Measurements from ENCODE around the gene GRB10.

GRB10 gene

GRCh38 chr7:50793120-50793946 lies 10.6 kb upstream of the GRB10 start:
- peak; percentile 50 for TF ChIP-seq POLR2A (IDR thresholded peaks at IDR 0.05; ENCODE audit: low read depth, low read length)
- DNase-seq (ENCODE audit: insufficient read length, low spot score) (peak; percentile 96), FAIRE-seq (no peak)

GRCh38 chr7:50792342-50793119 lies 9.8 kb upstream of the GRB10 start:
- no peak for TF ChIP-seq POLR2A (IDR thresholded peaks at IDR 0.05; ENCODE audit: low read depth, low read length)
- FAIRE-seq, result no peak
- peak; percentile 80 for DNase-seq (ENCODE audit: insufficient read length, low spot score)

- DNase-seq (ENCODE audit: insufficient read length, low spot score), result peak; percentile 55
- TF ChIP-seq POLR2A (IDR thresholded peaks at IDR 0.05; ENCODE audit: low read depth, low read length), result no peak
- FAIRE-seq, result no peak
These were observed 9.2 kb upstream of the GRB10 start for GRCh38 chr7:50791938-50792341.

GRCh38 chr7:50791363-50791937 lies 8.8 kb upstream of the GRB10 start:
- no peak for DNase-seq (ENCODE audit: insufficient read length, low spot score)
- no peak for FAIRE-seq

DNA sequence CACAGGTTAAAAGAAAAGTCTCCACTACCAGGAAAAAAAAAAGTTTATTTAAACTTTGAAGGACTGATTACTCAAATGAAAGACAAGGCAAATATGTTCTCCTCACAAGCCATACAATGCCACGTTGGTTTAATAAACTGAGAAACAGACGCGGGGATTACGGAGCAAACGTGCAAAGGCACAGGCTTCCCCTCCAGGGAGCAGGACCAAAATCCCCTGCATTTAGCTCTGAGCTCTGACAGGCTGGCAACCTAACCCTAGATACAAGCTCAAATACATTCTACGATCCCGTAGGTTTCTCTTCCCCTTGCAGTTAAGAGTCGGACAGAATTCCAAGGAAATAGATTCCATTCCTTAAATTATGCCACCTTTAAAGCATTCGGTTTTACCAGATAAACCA lies 7.7 kb upstream of the GRB10 start:
- no peak for DNase-seq (ENCODE audit: insufficient read length, low spot score)
- FAIRE-seq, result no peak
- no peak for TF ChIP-seq POLR2A (IDR thresholded peaks at IDR 0.05; ENCODE audit: low read depth, low read length)

More at GRCh38 chr7:50791363-50791937, 8.8 kb upstream of the GRB10 start:
- no peak for TF ChIP-seq POLR2A (IDR thresholded peaks at IDR 0.05; ENCODE audit: low read depth, low read length)

- no peak for TF ChIP-seq POLR2A (IDR thresholded peaks at IDR 0.05; ENCODE audit: low read depth, low read length)
- no peak for FAIRE-seq
These were observed 5.7 kb upstream of the GRB10 start for GRCh38 chr7:50788382-50788781.

DNA sequence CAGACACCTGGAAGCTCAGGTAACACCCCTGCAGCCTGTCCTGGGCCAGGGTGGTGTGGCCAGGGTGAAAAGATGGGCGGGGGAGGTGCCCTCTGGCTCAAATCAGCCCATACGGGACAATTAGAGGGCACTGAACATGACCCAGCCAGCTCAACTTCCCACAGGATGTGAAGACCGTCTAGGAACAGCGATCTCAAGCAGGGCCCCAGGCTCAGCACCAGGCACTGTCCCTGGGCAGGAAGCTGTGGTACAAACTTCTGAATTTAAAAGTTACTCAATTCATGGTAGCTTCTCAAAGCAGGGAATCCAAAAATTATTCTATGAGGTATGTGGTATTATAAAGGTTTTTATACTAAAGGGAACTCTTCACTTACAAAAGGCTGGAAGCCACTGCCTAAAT lies 5.1 kb upstream of the GRB10 start:
- DNase-seq (ENCODE audit: insufficient read length, low spot score), result no peak
- TF ChIP-seq POLR2A (IDR thresholded peaks at IDR 0.05; ENCODE audit: low read depth, low read length), result no peak
- FAIRE-seq, result no peak

More at GRCh38 chr7:50788382-50788781, 5.7 kb upstream of the GRB10 start:
- no peak for DNase-seq (ENCODE audit: insufficient read length, low spot score)

GRCh38 chr7:50785346-50785745 lies 2.6 kb upstream of the GRB10 start:
- FAIRE-seq (no peak), DNase-seq (ENCODE audit: insufficient read length, low spot score) (no peak)
- no peak for TF ChIP-seq POLR2A (IDR thresholded peaks at IDR 0.05; ENCODE audit: low read depth, low read length)

GRCh38 chr7:50783801-50784507 lies 1.3 kb upstream of the GRB10 start:
- DNase-seq (ENCODE audit: insufficient read length, low spot score) (no peak), FAIRE-seq (no peak)
- TF ChIP-seq POLR2A (IDR thresholded peaks at IDR 0.05; ENCODE audit: low read depth, low read length), result no peak

- TF ChIP-seq POLR2A (IDR thresholded peaks at IDR 0.05; ENCODE audit: low read depth, low read length), result no peak
- DNase-seq (ENCODE audit: insufficient read length, low spot score), result no peak
- no peak for FAIRE-seq
These were observed 607 bp upstream of the GRB10 start for GRCh38 chr7:50783303-50783702.

- no peak for TF ChIP-seq POLR2A (IDR thresholded peaks at IDR 0.05; ENCODE audit: low read depth, low read length)
- DNase-seq (ENCODE audit: insufficient read length, low spot score) (no peak), FAIRE-seq (no peak)
These were observed 1.1 kb downstream of the GRB10 start for GRCh38 chr7:50781381-50782293.

GRCh38 chr7:50780436-50780835 lies 2.3 kb downstream of the GRB10 start:
- DNase-seq (ENCODE audit: insufficient read length, low spot score) (no peak), FAIRE-seq (no peak)
- TF ChIP-seq POLR2A (IDR thresholded peaks at IDR 0.05; ENCODE audit: low read depth, low read length), result no peak

DNA sequence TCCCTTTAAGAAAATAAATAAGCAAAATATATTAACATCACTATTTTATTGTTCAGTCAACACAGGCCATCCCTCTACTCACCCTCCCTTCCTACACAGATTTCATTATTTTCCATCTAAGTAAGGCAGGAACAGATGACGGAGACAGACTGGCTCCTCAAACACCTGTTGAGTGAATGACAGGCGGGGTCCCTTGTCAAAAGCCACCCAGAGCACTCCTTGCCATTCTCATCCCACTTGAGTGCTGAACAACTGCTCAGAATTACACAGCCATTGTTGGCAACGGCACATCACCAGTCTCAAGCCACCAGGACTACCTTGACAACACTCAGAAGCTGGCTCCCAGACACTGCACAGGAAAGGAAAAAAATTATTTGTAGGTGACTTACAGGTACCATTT lies 3.3 kb downstream of the GRB10 start:
- no peak for FAIRE-seq
- DNase-seq (ENCODE audit: insufficient read length, low spot score), result no peak

More for the DNA sequence above, 3.3 kb downstream of the GRB10 start:
- no peak for TF ChIP-seq POLR2A (IDR thresholded peaks at IDR 0.05; ENCODE audit: low read depth, low read length)
